OCI-M2 (cell line): ENCODE data around the gene ARL4A.

Source experiments
- DNase-seq: peaks from one replicate; lab custom pipeline; 2025; ENCODE audit not compliant: unreplicated experiment; lab: John Stamatoyannopoulos, UW

The ARL4A gene

DNA sequence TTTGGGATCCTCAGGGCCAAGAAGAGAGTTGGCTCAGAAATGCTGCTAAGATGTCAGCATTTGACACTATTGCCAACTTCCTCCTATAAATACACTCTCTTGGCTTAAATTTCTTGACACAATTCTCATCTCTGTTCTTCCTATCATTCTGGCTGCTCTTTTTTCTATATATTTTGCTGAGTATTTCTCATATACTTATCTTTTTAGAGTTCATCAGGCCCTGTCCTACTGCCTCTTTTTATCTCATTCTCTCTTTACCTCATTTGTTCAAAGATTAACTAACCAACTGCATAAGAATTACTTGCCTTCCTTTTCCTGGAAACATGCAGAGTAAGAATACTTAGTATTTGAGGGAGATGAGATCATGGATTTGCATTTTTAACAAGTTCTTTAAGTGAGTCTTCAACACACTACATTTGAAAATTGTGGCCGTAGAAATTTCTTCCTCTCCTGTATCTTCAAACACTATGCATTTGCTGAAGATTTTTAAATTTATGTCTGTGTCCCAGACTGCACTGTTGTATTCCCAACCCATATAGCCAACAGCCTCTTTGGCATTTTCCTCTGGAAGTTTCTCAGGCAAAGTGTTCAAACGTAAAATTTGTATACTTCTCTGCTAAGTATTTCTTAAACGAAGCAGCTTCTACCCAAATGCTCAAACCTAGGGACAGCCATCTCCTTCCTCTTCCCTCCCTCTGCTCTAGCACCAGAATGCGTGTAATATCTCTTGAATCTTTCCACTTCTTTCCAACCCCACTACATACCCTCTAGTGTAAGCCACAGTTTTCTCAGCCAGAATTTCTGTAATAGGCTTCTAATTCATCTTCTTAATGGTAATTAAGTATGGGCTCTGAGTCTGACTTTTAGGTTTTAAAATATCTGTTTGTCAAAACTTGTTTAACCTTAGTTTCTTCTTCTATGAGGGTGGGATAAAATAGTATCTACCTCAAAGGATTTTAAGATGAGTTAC, 35.5 kb downstream of the ARL4A start:
- DNase-seq: no peak

DNA sequence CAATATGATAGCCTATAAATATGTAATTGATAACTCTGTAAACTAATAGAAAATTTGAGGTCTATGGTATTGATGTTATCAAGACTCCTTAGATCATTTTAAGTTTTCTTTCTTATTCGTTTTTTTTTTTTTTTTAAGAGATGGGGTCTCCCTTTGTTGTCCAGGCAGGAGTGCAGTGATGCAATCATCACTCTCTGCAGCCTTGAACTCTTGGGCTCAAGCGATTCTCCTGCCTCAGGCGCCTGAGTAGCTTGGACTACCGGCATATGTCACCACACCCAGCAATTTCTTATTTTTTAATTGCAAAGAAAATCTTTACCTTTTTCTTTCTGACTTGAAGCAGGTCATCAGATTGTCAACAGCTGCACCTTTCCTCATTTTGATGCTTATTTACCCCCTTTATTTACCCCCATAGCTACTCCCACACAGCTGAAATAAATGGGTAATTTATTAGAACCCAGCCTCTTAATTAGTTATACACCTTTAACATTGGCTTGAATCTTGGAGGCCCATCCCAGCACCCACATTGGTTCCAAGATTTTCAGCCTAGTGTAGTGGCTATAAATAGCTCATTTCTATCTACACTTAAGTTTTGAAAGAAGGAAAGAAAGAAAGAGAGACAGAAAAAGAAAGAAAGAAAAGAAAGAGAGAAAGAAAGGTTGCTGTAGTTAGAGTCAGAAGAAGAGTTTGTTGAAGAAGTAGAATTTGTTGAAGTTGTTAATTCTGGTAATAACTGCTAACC, 38.3 kb downstream of the ARL4A start:
- DNase-seq: no peak

DNA sequence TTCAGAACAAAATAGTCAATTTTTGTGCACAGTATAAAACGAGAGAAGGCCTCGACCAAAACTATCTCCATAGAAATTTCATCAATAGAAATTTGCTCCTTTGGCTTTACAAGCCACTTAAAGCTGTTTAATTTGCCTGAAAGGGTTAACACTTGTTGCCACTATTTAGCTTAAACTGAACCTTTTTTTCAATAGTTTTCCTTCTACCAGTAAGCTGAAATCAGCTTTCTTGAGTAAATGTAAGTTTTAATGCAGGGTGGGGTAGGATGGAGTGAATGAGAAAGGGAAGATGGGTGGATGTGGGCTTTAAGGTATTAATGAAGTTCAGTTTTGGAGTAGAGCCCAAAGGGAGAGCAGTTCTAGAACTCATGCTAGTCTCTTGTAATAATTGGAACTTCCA, 39.5 kb downstream of the ARL4A start:
- DNase-seq: no peak

DNA sequence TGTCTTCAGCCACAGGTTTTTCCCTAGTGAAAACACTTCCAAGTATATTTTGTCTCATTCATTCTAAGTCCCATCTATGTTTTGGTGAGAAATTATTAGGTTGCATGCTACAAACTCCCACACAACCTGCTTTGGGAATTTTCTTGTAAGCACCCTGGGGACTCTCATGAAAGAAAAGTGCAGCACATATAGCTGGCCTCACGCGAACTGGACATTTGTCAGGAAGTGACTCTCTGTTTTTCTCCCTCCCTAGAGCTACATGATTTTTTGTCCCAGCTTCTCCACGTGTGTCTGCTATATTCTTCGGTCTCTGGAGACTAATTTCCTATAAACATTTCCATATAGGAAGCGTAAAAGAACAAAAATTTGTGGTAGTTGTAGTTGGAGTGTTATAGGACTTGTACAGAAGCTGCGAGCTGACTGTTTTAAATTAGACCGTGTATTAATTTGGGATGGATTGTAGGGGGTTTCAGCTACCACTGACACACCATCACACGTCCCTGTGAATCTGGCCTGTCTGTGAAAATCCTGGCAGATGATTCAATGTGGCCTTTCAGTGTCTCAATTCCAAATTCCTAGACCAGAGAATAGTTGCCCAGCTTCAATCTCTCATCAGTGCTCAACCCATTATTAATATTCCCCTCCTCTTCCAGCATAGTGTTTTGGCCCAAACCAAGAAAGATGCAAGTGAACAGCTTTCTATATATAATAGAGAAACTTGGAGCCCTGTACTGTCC, 40.2 kb downstream of the ARL4A start:
- no peak for DNase-seq

DNA sequence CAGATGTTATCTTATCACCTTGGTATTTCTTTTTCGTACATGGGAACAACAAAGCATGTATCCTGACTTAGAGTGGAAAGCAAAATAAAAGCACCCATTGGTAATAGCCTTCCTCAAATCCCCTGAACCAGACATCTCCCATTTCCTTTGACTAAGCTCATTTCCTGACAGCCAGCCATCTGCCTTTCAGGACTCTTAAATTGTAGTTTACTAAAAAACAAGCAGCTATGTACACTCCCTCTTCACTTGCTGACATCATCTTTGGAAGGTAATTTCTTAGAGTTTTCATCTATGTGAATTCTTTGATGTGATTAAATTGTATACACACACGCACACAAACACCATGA, 40.7 kb downstream of the ARL4A start:
- DNase-seq: no peak

DNA sequence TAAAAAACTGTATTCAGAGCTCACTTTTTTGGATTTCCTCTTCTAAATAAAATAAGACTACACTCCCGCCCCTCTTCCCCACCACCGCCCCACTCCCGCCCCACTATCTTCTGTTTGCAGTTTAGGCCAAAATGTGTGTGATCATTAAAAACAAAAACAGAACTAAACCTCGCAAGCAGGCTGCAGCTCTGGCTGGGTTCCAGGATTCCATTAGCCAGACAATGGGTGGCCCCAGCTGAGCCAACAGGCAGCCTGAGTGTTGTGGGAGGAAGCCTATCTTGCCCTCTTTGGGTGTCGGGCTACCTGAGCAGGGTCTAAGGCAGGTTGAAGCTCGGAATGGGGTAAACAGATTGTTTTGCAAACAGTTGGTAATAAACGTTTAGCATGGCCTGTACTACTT, 41.7 kb downstream of the ARL4A start:
- DNase-seq: peak; percentile 58

DNA sequence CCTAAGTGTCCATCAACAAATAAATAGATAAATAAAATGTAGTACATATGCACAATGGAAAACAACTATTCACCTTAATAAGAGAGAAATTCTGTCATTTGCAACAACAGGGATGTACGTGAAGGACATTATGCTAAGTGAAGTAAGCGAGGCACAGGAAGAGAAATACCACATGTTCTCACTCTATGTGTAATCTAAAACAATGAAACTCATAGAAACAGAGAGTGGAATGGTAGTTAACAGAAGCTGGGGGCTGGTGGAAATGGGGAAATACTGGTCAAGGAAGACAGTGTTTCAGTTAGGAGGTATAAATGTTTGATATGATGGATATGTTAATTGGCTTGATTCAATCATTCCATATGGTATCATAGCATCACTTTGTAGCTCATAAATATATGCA, 43.1 kb downstream of the ARL4A start:
- DNase-seq: no peak

DNA sequence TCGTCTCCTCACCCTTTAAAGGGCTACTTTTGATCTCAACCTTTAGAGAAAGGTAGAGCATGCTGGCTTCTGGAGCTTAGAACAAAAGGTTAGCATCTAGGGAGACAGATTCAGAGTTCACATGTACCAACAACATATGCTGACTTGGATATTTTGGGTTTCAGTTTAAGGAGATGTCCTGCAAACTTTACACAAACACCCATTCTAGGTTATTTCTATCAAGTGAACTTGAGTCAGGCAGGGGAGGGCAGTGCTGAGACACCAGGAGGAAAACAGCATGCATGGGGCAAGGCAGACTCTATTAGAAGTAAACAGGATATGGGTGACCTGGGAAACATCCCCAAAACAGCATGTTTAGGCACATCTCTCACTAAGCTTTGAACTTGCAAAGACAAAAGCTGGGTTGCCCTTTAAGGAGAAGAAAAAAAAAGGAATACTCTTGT, 43.8 kb downstream of the ARL4A start:
- DNase-seq: peak; percentile 34

DNA sequence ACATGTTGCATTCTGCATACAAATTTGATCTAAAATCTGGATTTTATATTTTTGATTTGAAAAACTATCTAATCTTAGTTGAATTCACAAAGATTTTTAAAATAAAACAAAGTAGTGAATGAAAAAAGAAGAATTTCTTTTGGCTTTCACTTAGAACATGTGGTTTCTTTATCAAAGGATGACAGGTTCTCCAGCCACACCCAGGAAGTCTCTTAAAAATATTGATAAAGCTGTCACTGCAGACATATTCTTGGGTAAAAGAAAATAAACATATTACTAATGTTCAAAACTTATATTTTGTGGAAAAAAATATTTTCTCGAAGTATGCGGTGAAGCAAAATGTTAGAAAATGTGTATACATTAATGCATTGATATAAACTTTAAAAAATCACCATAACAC, 44.3 kb downstream of the ARL4A start:
- DNase-seq: no peak

DNA sequence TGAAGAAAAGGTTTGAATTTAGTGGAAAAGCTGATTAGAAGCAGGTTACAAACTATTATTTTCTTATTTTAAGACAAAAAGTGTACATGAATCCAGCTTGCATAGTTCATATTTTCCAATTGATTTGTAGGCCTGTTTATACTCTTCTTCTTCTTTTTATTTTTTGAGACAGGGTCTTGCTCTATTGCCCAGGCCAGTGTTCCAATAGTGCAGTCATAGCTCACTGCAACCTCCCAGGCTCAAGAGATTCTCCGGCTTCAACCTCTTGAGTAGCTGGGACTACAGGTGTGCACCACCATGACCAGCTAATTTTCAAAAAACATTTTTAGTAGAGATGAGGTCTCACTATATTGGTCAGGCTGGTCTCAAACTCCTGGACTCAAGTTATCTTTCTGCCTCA, 45.0 kb downstream of the ARL4A start:
- DNase-seq: no peak

DNA sequence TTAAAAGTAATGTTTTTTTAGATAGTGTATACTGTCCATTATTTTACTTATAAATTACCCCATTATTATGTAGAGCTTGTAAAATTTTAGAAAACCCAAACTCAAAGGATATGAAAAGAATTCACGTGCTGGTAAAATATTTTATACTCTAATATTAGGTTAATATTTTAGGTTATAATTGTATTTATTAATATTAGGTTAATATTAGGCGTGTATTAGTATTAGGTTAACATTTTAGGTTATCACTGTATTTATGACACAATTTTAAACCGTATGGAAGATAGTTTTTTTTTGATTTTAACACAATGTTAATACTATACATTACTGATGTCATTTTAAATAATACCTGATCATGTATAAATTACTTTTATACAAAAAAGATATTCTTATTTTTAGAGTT, 48.5 kb downstream of the ARL4A start:
- DNase-seq: no peak

DNA sequence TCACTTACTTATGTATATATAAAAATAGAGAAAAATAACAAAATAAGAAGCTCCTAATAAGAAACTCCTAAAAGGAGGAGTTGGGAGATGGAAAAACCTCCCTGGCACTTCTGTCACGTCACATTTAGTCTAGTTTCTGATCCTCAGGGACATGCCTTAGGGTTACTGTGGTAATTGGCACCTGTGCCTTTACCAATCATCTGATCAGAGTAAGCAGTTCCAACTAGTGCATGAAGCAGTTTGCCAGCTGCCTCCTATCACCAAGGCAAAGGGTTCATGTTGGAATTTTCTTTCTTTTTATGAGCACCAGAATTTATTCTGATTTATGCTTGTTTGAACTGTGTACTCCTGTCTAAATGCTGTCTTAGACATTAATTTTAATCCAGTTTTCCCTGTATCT, 49.9 kb downstream of the ARL4A start:
- DNase-seq: no peak

DNA sequence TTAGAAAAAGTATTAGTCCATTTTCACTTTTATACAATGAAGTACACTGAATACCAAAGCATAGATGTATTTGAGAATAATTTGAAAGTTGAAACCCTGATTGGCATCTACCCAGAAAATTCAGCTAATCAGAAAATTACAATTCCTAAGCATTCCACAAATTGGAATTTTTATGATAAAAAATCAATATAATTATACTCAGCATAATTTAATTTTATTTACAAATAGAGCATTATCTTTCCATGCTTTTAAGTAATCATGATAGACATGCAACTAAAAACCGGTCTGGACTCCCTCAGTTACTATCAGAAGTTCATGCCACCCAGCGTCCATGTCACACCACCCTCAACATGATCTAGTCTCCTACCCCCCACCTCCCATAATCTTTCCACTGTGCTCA, 50.4 kb downstream of the ARL4A start:
- no peak for DNase-seq

DNA sequence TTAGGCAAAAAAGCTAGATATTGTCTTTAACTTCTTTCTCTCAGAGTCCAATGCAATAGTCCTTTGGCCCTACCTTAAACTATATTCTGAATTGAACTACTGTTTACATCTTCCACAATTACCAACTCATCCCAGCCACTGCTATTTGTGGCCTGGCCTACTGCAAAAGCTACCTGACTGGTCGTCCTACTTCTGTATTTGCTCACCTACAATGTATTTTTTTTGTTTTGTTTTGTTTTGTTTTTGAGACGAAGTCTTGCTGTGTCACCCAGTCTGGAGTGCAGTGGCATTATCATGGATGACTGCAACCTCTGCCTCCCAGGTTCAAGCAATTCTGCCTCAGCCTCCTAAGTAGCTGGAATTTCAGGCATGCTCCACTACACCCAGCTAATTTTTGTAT, 51.2 kb downstream of the ARL4A start:
- DNase-seq: no peak
